Testis (tissue), 3 donors: Measurements from ENCODE around the gene ANKK1. TPM values are rescaled to one million over a fixed set of nuclear protein-coding genes. Genes with fewer than 3 reads are reported as not detected.

Source experiments
- DNase-seq: peaks from one replicate; pipeline ENCODE4 v3.0.0-alpha.2; 2019
- H3K27ac ChIP-seq, 2 donors: fragments of 200-600 bp; sonication (generic); one replicate each; pipeline ENCODE4 v1.5.1; 2019
- H3K27me3 ChIP-seq: fragments of 200-600 bp; sonication (generic); one replicate; pipeline ENCODE4 v1.5.1; 2019
- H3K36me3 ChIP-seq: fragments of 200-600 bp; sonication (generic); one replicate; pipeline ENCODE4 v1.5.1; 2017; ENCODE audit warnings: low read depth; ENCODE audit errors: missing control alignments
- H3K4me1 ChIP-seq: fragments of 200-600 bp; sonication (generic); one replicate; pipeline ENCODE4 v1.5.1; 2019
- H3K4me3 ChIP-seq, 2 donors: fragments of 200-600 bp; sonication (generic); one replicate each; pipeline ENCODE4 v1.5.1; 2017 to 2019
- H3K9me3 ChIP-seq: fragments of 200-600 bp; sonication (generic); one replicate; pipeline ENCODE4 v1.5.1; 2017
- POLR2A ChIP-seq: fragments of 450-650 bp; IDR thresholded peaks from one replicate; pipeline ENCODE4 v1.6.1; 2017; ENCODE audit warnings: antibody characterized with exemption, mild to moderate bottlenecking, moderate library complexity
- WGBS, 2 donors: methylation state at CpG; one replicate each; pipeline ENCODE4 v1.1.5; 2018; 5-methylcytosine and 5-hydroxymethylcytosine counted together
- intact Hi-C: fragments of 100-400 bp; cut with DNase I; formaldehyde crosslinking; loops from one replicate; pipeline ENCODE4 v1.15.1; 2023; ENCODE audit warnings: low total_unique reads
- polyA plus RNA-seq: library from polyadenylated mRNA; stranded (reverse); fragments of 350-450 nt; fragmentation: Illumina TruSeq; extraction: RNeasy Lipid Tissue Mini Kit (QIAGEN cat#74804); gene quantifications from one replicate; pipeline ENCODE4 v1.2.3, GENCODE V29; 2014; ENCODE audit warnings: low read depth, low replicate concordance; ENCODE audit not compliant: insufficient read depth
- total RNA-seq, 2 donors: library from RNA; depleted of rRNA; stranded (reverse); fragments of >200 nt; gene quantifications; one replicate each; pipeline ENCODE4 v1.2.3, GENCODE V29; 2016
- TF ChIP-seq, protein P1 (sequence below), 3 experiments: fragments of 450-650 bp in 2 of 3; fragments of 200-600 bp in 1 of 3; sonication (generic) in 1 of 3; IDR thresholded peaks; one replicate each; pipeline ENCODE4 v1.5.1; 2016 to 2019; ENCODE audit warnings: antibody characterized with exemption in 3 of 3, mild to moderate bottlenecking in 2 of 3, moderate library complexity in 1 of 3

The ANKK1 gene
- total and polyA plus RNA-seq, 3 donors from 2014 or later, result 2.1 to 2.5 (median 2.2) TPM

- WGBS, 2 donors, result 90 to 93% methylated on average over 3 of the region's 3 CpGs
- Histone ChIP-seq H3K4me3 (no peak overlapping the region), H3K9me3 (no peaks in the 10 kb centered on the region), H3K4me1 (no peaks in the 10 kb centered on the region), H3K27ac (no peak overlapping the region), H3K36me3 (no peaks in the 10 kb centered on the region), H3K27me3 (no peaks in the 10 kb centered on the region)
- TF ChIP-seq POLR2A, result no peak
- TF ChIP-seq, protein P1, sequence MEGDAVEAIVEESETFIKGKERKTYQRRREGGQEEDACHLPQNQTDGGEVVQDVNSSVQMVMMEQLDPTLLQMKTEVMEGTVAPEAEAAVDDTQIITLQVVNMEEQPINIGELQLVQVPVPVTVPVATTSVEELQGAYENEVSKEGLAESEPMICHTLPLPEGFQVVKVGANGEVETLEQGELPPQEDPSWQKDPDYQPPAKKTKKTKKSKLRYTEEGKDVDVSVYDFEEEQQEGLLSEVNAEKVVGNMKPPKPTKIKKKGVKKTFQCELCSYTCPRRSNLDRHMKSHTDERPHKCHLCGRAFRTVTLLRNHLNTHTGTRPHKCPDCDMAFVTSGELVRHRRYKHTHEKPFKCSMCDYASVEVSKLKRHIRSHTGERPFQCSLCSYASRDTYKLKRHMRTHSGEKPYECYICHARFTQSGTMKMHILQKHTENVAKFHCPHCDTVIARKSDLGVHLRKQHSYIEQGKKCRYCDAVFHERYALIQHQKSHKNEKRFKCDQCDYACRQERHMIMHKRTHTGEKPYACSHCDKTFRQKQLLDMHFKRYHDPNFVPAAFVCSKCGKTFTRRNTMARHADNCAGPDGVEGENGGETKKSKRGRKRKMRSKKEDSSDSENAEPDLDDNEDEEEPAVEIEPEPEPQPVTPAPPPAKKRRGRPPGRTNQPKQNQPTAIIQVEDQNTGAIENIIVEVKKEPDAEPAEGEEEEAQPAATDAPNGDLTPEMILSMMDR (IDR thresholded peaks at IDR 0.05), result no peak
- DNase-seq, result no peak
- intact Hi-C loops, result no loop called here
Observed at GRCh38 chr11:113385749-113386148, 1.8 kb upstream of the ANKK1 start.

DNA sequence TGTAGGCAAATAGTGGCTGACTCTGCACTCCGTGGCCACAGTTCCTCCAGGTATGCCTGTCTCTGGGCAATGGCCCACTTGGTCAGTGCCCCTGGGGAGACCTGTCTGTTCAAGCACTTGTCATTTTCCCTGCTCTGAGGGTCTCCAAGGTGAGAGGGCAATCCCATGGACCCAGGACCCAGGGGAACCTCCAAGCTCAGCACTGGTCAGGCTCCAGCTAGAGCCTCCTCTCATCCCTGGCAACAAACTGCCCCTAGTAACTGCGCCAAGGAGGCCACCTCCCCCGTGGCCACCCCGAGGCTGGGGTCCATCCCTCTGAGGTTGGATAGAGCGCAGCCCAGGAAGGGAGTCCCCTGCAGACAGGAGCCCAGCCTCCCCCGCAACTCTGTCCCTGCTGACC is 713 bp upstream of the ANKK1 start:
- Histone ChIP-seq H3K4me1 (no peaks in the 10 kb centered on the region), H3K36me3 (no peaks in the 10 kb centered on the region), H3K27ac (no peak overlapping the region), H3K27me3 (no peaks in the 10 kb centered on the region), H3K4me3 (no peak overlapping the region), H3K9me3 (no peaks in the 10 kb centered on the region)
- WGBS, 2 donors, result 71 to 78% methylated on average over 6 of the region's 6 CpGs
- no peak for DNase-seq
- no peak for TF ChIP-seq POLR2A
- TF ChIP-seq, protein P1 (IDR thresholded peaks at IDR 0.05), result no peak
- intact Hi-C loops, result no loop called here

DNA sequence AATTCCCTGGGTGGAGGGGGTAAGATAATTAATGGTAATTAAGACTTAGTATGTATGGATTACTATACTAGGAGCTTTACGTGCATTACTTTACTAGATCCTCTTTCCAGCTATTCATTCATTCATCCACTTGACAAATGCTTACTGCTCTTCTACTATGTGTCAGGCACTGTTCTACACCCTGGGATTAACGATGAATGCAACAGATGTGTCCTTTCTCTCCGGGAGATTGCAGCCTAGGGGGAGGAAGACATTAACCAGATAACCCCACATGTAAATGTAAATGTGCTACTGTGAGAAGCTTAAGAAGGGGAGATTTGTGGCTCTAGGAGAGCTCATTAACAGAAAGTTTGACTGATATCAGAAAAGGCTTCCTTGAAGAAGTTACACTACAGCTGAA is 1.7 kb downstream of the ANKK1 start:
- DNase-seq, result no peak
- intact Hi-C loops, result no loop called here
- no peak overlapping the region for H3K4me3 ChIP-seq
- H3K9me3 ChIP-seq, result no peaks in the 10 kb centered on the region
- TF ChIP-seq, protein P1 (IDR thresholded peaks at IDR 0.05), result no peak
- no peak for TF ChIP-seq POLR2A
- no peaks in the 10 kb centered on the region for H3K4me1 ChIP-seq
- H3K27ac ChIP-seq, result no peak overlapping the region
- 55 to 67% methylated on average over 3 of the region's 3 CpGs for whole genome bisulfite sequencing, 2 donors
- H3K36me3 ChIP-seq, result no peaks in the 10 kb centered on the region
- no peaks in the 10 kb centered on the region for H3K27me3 ChIP-seq

DNA sequence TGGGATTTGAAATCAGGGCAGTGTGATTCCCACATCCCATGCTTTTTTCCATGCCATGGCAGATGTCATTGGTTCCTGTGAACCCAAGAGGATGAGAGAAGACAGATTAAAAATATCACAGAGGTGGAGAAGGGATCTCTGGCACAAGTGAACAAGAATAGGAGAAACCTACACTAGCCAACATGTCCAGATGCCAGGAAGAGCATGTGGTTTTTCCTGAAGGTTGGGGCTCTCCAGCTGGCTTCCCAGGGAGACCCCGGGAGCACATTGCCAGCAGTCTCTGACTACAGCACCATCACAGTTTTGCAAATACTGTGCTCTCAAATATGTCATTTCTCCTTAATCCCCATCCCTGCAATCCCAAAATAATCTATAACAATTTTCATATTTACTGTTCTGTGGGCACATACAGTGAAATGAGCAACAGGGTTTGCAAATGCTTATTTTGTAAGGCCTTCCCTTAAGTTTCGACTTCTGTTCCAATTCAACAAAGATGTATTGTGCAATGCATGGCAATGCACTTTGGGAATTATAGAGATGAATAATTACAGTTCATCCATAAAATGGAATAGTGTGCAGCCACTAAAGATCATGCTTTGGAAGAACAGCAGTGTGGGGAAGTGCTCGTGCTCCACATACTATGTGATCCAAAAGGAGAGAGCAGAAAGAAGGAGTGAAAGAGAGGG is 4.8 kb downstream of the ANKK1 start:
- intact Hi-C loops, result no loop called here
- 74 to 86% methylated on average over 3 of the region's 3 CpGs for WGBS, 2 donors
- Histone ChIP-seq H3K9me3 (no peaks in the 10 kb centered on the region), H3K4me3 (no peak overlapping the region), H3K27ac (no peak overlapping the region), H3K36me3 (no peaks in the 10 kb centered on the region), H3K27me3 (no peaks in the 10 kb centered on the region), H3K4me1 (no peaks in the 10 kb centered on the region)
- no peak for DNase-seq
- TF ChIP-seq POLR2A, result no peak
- TF ChIP-seq, protein P1 (IDR thresholded peaks at IDR 0.05), result no peak

DNA sequence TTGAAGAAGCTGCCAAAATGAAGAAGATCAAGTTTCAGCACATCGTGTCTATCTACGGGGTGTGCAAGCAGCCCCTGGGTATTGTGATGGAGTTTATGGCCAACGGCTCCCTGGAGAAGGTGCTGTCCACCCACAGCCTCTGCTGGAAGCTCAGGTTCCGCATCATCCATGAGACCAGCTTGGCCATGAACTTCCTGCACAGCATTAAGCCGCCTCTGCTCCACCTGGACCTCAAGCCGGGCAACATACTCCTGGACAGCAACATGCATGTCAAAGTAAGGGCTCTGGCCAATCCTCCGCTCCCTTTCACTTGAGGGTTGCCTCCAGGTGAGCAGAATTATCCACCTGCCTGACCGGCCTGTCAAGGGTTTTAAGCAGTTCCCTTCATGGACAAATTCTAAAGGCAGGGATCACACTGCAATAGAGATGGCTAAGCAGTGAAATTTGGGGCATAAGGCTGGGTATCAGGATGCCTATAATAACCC is 6.0 kb downstream of the ANKK1 start:
- intact Hi-C loops, result no loop called here
- no peak for DNase-seq
- Histone ChIP-seq H3K27me3 (no peaks in the 10 kb centered on the region), H3K9me3 (no peaks in the 10 kb centered on the region), H3K4me3 (no peak overlapping the region), H3K4me1 (no peaks in the 10 kb centered on the region), H3K36me3 (no peaks in the 10 kb centered on the region), H3K27ac (no peak overlapping the region)
- TF ChIP-seq, protein P1 (IDR thresholded peaks at IDR 0.05), result no peak
- TF ChIP-seq POLR2A, result no peak
- whole genome bisulfite sequencing, 2 donors, result 71 to 72% methylated on average over 6 to 8 of the region's 8 CpGs
